Body of pancreas (tissue), 4 donors: ENCODE measurements around the gene GYS1. TPM values are rescaled to one million over a fixed set of nuclear protein-coding genes. Genes with fewer than 3 reads are reported as not detected.
"Not testable (repeated sequence)": the region's sequence is repeated elsewhere in the genome, so short reads cannot be mapped to it uniquely, and the experiment has no call there.

Experiments
- ATAC-seq: fragments of 150-250 bp; one replicate; pipeline ENCODE4 v1.9.1; 2016
- DNase-seq, 4 donors: peaks; one replicate each; pipeline ENCODE4 v3.0.0-alpha.2; 2019
- H3K27ac ChIP-seq, 4 donors: fragments of 200-600 bp; sonication (generic); 1 replicate in 3 of 4; 2 replicates in 1 of 4; pipeline versions ENCODE4 v1.5.1 to v1.6.1; 2016 to 2019; ENCODE audit warnings: mild to moderate bottlenecking in 1 of 4, mixed read lengths in 1 of 4, moderate library complexity in 1 of 4
- H3K27me3 ChIP-seq, 2 donors: fragments of 200-600 bp; sonication (generic); one replicate each; pipeline ENCODE4 v1.6.0; 2016; ENCODE audit warnings: mild to moderate bottlenecking in 1 of 2
- H3K36me3 ChIP-seq, 2 donors: fragments of 200-600 bp; sonication (generic); replicated peaks in 1 of 2; 2 replicates each; pipeline ENCODE4 v1.5.1; 2016; ENCODE audit warnings: low read depth in 2 of 2; ENCODE audit not compliant: insufficient read depth in 1 of 2
- H3K4me1 ChIP-seq: fragments of 200-600 bp; sonication (generic); one replicate; pipeline ENCODE4 v1.6.0; 2016
- H3K4me3 ChIP-seq, 2 donors: fragments of 200-600 bp; sonication (generic); 1 replicate in 1 of 2; 2 replicates in 1 of 2; pipeline ENCODE4 v1.5.1; 2016 to 2019
- H3K9me3 ChIP-seq, 3 donors: fragments of 200-600 bp; sonication (generic); 1 replicate in 2 of 3; 2 replicates in 1 of 3; pipeline ENCODE4 v1.5.1; 2016
- CTCF ChIP-seq, 7 experiments: fragments of 450-650 bp in 4 of 7; fragments of 200-600 bp in 3 of 7; sonication (generic) in 3 of 7; IDR thresholded peaks; one replicate each; pipeline ENCODE4 v1.5.1; 2016 to 2019; ENCODE audit warnings: antibody characterized with exemption in 7 of 7
- WGBS, 2 donors: methylation state at CpG; one replicate each; pipeline ENCODE4 v1.1.5; 2017; 5-methylcytosine and 5-hydroxymethylcytosine counted together
- intact Hi-C: fragments of 100-400 bp; cut with DNase I; formaldehyde crosslinking; loops from one replicate; pipeline ENCODE4 v1.15.1; 2023
- total RNA-seq, 2 donors: library from RNA; depleted of rRNA; stranded (reverse); fragments of >200 nt; gene quantifications; one replicate each; pipeline ENCODE4 v1.1.0, GENCODE V29; 2016

GYS1 gene
- total RNA-seq, 2 donors from 2014 or later, result 7.5 to 17.8 TPM

- H3K27ac ChIP-seq, H3K4me3 ChIP-seq, H3K4me1 ChIP-seq, H3K9me3 ChIP-seq, ATAC-seq, H3K36me3 ChIP-seq, H3K27me3 ChIP-seq, DNase-seq, intact Hi-C loops: not testable (repeated sequence)
- 53 to 57% methylated on average over 17 to 18 of the region's 18 CpGs for WGBS, 2 donors
- TF ChIP-seq CTCF (IDR thresholded peaks at IDR 0.05), result peak in 1 of 7 experiments; percentile 9
These were observed 43.7 kb upstream of the GYS1 start, which contains the start of gene CGB1 for GRCh38 chr19:49036815-49037214. Gene CGB1, minus strand, starts transcription at chr19:49036895. Its CDS starts 184 bp downstream, at chr19:49036711.

GRCh38 chr19:49031642-49032301 is 38.7 kb upstream of the GYS1 start, which contains the start of gene CGB2:
Gene CGB2, plus strand, starts transcription at chr19:49031890. Its CDS starts 206 bp downstream, at chr19:49032096.
- DNase-seq (peak in 3 of 4 donors; percentile 50 to 71 (median 66)), ATAC-seq (peak; percentile 42)
- H3K27me3 ChIP-seq, intact Hi-C loops, H3K9me3 ChIP-seq, H3K4me1 ChIP-seq, H3K4me3 ChIP-seq, H3K27ac ChIP-seq, H3K36me3 ChIP-seq: not testable (repeated sequence)
- TF ChIP-seq CTCF (IDR thresholded peaks at IDR 0.05), result peak; percentile 12 to 62 (median 31)
- WGBS, 2 donors, result 10 to 15% methylated on average over 17 to 28 of the region's 28 CpGs

- DNase-seq, ATAC-seq, H3K27me3 ChIP-seq, H3K36me3 ChIP-seq, H3K9me3 ChIP-seq, intact Hi-C loops, H3K4me3 ChIP-seq, H3K27ac ChIP-seq, H3K4me1 ChIP-seq: not testable (repeated sequence)
- WGBS, 2 donors, result 79 to 83% methylated on average over 5 to 6 of the region's 8 CpGs
These were observed 37.2 kb upstream of the GYS1 start for GRCh38 chr19:49030323-49030722.

DNA sequence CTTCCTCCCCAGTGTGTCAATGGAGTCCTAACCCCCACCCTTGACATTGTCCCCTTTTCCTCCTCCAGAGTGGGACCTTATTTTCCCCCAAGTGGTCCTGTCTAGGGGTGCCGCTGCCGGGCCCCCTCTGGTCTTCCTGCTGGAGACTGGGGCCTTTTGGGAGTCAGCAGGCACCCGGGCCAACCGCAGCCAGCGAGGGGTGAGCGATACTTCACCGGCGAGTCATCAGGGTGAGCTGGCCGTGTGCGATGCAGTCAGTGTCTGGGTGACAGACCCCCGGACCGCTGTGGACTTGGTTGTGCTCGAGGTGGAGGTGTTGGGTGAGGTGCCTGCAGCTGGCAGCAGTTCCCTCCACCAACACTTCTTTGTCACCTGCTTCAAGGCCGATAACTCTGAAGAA is 36.6 kb upstream of the GYS1 start:
- H3K9me3 ChIP-seq, H3K4me1 ChIP-seq, DNase-seq, intact Hi-C loops, H3K36me3 ChIP-seq, H3K4me3 ChIP-seq, H3K27ac ChIP-seq, H3K27me3 ChIP-seq, ATAC-seq: not testable (repeated sequence)
- 79 to 83% methylated on average over 3 to 14 of the region's 14 CpGs for WGBS, 2 donors

- DNase-seq, H3K36me3 ChIP-seq, H3K27me3 ChIP-seq, H3K9me3 ChIP-seq, H3K4me3 ChIP-seq, H3K4me1 ChIP-seq, ATAC-seq, intact Hi-C loops, H3K27ac ChIP-seq: not testable (repeated sequence)
- WGBS, 2 donors, result 66 to 84% methylated on average over 8 of the region's 9 CpGs
These were observed 35.6 kb upstream of the GYS1 start for GRCh38 chr19:49028686-49029085.

DNA sequence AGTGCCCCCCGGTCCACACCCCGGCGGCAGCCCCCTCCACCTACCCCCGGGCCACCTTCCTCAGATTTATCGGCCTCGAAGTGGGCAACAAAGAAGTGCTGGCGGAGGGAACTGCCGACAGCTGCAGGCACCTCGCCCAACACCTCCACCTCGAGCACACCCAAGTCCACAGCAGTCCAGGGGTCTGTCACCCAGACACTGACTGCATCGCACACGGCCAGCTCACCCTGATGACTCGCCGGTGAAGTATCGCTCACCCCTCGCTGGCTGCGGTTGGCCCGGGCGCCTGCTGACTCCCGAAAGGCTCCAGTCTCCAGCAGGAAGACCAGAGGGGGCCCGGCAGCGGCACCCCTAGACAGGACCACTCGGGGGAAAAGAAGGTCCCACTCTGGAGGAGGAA is 32.5 kb upstream of the GYS1 start:
- not testable (repeated sequence) for H3K4me3 ChIP-seq, H3K27ac ChIP-seq
- 48 to 68% methylated on average over 5 to 17 of the region's 23 CpGs for WGBS, 2 donors

GRCh38 chr19:49025088-49025487 is 32.0 kb upstream of the GYS1 start:
- H3K27ac ChIP-seq, H3K9me3 ChIP-seq, intact Hi-C loops, H3K4me3 ChIP-seq, H3K36me3 ChIP-seq, H3K27me3 ChIP-seq, DNase-seq, H3K4me1 ChIP-seq, ATAC-seq: not testable (repeated sequence)
- WGBS, 2 donors, result 60 to 79% methylated on average over 2 to 4 of the region's 6 CpGs

More for the DNA sequence above, 32.5 kb upstream of the GYS1 start:
- H3K9me3 ChIP-seq, H3K27me3 ChIP-seq, H3K4me1 ChIP-seq, ATAC-seq, H3K36me3 ChIP-seq, intact Hi-C loops, DNase-seq: not testable (repeated sequence)

GRCh38 chr19:49024233-49024632 is 31.1 kb upstream of the GYS1 start, which contains the start of gene CGB3:
Gene CGB3, minus strand, starts transcription at chr19:49024333. Its CDS starts 362 bp downstream, at chr19:49023971.
- H3K9me3 ChIP-seq, H3K36me3 ChIP-seq, H3K4me3 ChIP-seq, DNase-seq, H3K27ac ChIP-seq, intact Hi-C loops, ATAC-seq, H3K27me3 ChIP-seq: not testable (repeated sequence)
- 57 to 59% methylated on average over 2 to 13 of the region's 15 CpGs for WGBS, 2 donors
- peaks cover 12% of the 10 kb centered on the region for H3K4me1 ChIP-seq
